K562 (cell line): ENCODE results near the gene STK17A.
A peak's percentile ranks its signal among the peaks of the same experiment; 100 is the strongest.
"Not testable (repeated sequence)": the region's sequence is repeated elsewhere in the genome, so short reads cannot be mapped to it uniquely, and the experiment has no call there.

Experiments
- CEBPB ChIP-seq: fragments of 450-650 bp; IDR thresholded peaks from 2 replicates; pipeline ENCODE4 v1.6.1; 2016; ENCODE audit warnings: missing genetic modification characterization, missing compliant biosample characterization
- CHD4 ChIP-seq: fragments of 200-600 bp; sonication (generic); IDR thresholded peaks from 3 replicates; pipeline ENCODE4 v1.6.1; 2012; ENCODE audit warnings: low read depth, mild to moderate bottlenecking, mixed read lengths, low read length, inconsistent platforms; ENCODE audit not compliant: insufficient read depth, insufficient replicate concordance, poor library complexity, severe bottlenecking
- CTCF ChIP-seq, 3 experiments: IDR thresholded peaks in 2 of 3; conservative IDR thresholded peaks in 1 of 3; 2 replicates each; pipeline ENCODE4 v1.5.1; 2011 to 2012; ENCODE audit warnings: low read length in 3 of 3, mild to moderate bottlenecking in 3 of 3, control low read depth in 2 of 3, improper control_type of control experiment in 1 of 3, inconsistent platforms in 1 of 3, low read depth in 1 of 3, mixed read lengths in 1 of 3, moderate library complexity in 1 of 3; ENCODE audit not compliant: insufficient read depth in 2 of 3
- EZH2 ChIP-seq: IDR thresholded peaks from 2 replicates; pipeline ENCODE4 v1.6.1; 2012; ENCODE audit warnings: low read depth, mild to moderate bottlenecking, inconsistent platforms, low read length, borderline replicate concordance
- NFE2L1 ChIP-seq: fragments of 450-650 bp; IDR thresholded peaks from 2 replicates; pipeline ENCODE4 v1.6.1; 2016; ENCODE audit warnings: missing genetic modification characterization, low read depth, mild to moderate bottlenecking, missing compliant biosample characterization, moderate library complexity, borderline replicate concordance
- POLR2A ChIP-seq: fragments of 450-650 bp; conservative IDR thresholded peaks from 2 replicates; pipeline ENCODE4 v1.6.1; 2016
- PRPF4 ChIP-seq: fragments of 200-400 bp; formaldehyde crosslinking; IDR thresholded peaks from one replicate; pipeline ENCODE4 v1.6.1; 2017; ENCODE audit warnings: low read length, low read depth, mild to moderate bottlenecking; ENCODE audit not compliant: insufficient read depth, poor library complexity, severe bottlenecking
- TARDBP ChIP-seq: fragments of 450-650 bp; IDR thresholded peaks from 2 replicates; pipeline ENCODE4 v1.6.1; 2016

DNA sequence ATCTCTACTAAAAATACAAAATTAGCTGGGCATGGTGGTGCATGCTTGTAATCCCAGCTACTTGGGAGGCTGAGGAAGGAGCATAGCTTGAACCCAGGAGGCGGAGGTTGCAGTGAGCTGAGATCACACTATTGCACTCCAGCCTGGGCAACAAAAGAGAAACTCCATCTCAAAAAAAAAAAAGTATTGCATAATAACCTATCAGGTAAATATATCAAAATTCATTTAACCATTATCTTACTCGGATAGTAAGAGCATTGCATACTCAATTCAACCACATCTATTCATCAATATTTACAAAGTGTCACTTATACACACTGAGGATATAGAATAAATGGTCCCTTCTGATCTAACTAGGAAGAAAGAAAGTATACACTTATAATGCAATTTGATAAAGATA is 9.1 kb upstream of the STK17A start:
- not testable (repeated sequence) for TF ChIP-seq PRPF4; CTCF (IDR thresholded peaks at IDR 0.05 in 2 of 3, conservative IDR thresholded peaks at IDR 0.05 in 1 of 3; ENCODE audit: insufficient read depth in 2 of 3, low read depth in 1 of 3, low read length in 3 of 3); NFE2L1 (tag); CHD4; TARDBP; EZH2; POLR2A
- peak; percentile 72 for TF ChIP-seq CEBPB
